Activated CD8-positive, alpha-beta memory T cell treated with anti-CD3 and anti-CD28 coated beads for 4 hours (primary cell): ENCODE data around the gene ACTR3C.
A peak's percentile ranks its signal among the peaks of the same experiment; 100 is the strongest.

Experiments used
- DNase-seq, 2 donors: peaks; one replicate each; pipeline ENCODE4 v3.0.0-alpha.2; 2020; ENCODE audit warnings: low read depth in 2 of 2

Gene ACTR3C

GRCh38 chr7:150322833-150323681 is at the start of gene ACTR3C, which contains the start of gene LRRC61:
ACTR3C (minus strand) TSS chr7:150323545; CDS start chr7:150295296, 28,249 bp downstream.
LRRC61 (plus strand) TSS chr7:150323355; CDS start chr7:150336862, 13,507 bp downstream.
- DNase-seq, result peak; percentile 26 to 31

GRCh38 chr7:150372271-150373048 is 49.1 kb upstream of the ACTR3C start:
- no peak for DNase-seq

GRCh38 chr7:150371996-150372270 is 48.6 kb upstream of the ACTR3C start:
- no peak for DNase-seq

- no peak for DNase-seq
These were observed 48.0 kb upstream of the ACTR3C start for GRCh38 chr7:150371131-150371995.

- DNase-seq, result no peak
These were observed 47.3 kb upstream of the ACTR3C start for GRCh38 chr7:150370612-150371071.

- no peak for DNase-seq
These were observed 46.6 kb upstream of the ACTR3C start for GRCh38 chr7:150369748-150370501.

GRCh38 chr7:150368884-150369747 is 45.8 kb upstream of the ACTR3C start:
- peak; percentile 44 to 51 for DNase-seq

- peak; percentile 57 to 68 for DNase-seq
These were observed 44.9 kb upstream of the ACTR3C start, which contains the start of gene REPIN1 for GRCh38 chr7:150368096-150368883. REPIN1 (plus strand) TSS chr7:150368822; CDS start chr7:150369712, 890 bp downstream.

GRCh38 chr7:150367677-150368095 is 44.3 kb upstream of the ACTR3C start:
- DNase-seq, result no peak

GRCh38 chr7:150365673-150366398 is 42.5 kb upstream of the ACTR3C start:
- no peak for DNase-seq

- DNase-seq, result no peak
These were observed 41.8 kb upstream of the ACTR3C start for GRCh38 chr7:150365194-150365593.

- no peak for DNase-seq
These were observed 40.5 kb upstream of the ACTR3C start for GRCh38 chr7:150363872-150364271.

GRCh38 chr7:150363370-150363769 is 40.0 kb upstream of the ACTR3C start:
- no peak for DNase-seq

- DNase-seq, result no peak
These were observed 38.7 kb upstream of the ACTR3C start for GRCh38 chr7:150361807-150362621.

- no peak for DNase-seq
These were observed 38.1 kb upstream of the ACTR3C start for GRCh38 chr7:150361402-150361801.

- no peak for DNase-seq
These were observed 37.2 kb upstream of the ACTR3C start for GRCh38 chr7:150360363-150361058.
